ENCODE results near the gene BPIFB3. TPM values are rescaled to one million over a fixed set of nuclear protein-coding genes. Genes with fewer than 3 reads are reported as not detected.

Gene BPIFB3
- total and polyA plus RNA-seq, 2 of the 13 experiments (the other 11 are each of a cell fraction or from before 2014, with no cell fraction given): 0.09 TPM; not detected in 1

DNA sequence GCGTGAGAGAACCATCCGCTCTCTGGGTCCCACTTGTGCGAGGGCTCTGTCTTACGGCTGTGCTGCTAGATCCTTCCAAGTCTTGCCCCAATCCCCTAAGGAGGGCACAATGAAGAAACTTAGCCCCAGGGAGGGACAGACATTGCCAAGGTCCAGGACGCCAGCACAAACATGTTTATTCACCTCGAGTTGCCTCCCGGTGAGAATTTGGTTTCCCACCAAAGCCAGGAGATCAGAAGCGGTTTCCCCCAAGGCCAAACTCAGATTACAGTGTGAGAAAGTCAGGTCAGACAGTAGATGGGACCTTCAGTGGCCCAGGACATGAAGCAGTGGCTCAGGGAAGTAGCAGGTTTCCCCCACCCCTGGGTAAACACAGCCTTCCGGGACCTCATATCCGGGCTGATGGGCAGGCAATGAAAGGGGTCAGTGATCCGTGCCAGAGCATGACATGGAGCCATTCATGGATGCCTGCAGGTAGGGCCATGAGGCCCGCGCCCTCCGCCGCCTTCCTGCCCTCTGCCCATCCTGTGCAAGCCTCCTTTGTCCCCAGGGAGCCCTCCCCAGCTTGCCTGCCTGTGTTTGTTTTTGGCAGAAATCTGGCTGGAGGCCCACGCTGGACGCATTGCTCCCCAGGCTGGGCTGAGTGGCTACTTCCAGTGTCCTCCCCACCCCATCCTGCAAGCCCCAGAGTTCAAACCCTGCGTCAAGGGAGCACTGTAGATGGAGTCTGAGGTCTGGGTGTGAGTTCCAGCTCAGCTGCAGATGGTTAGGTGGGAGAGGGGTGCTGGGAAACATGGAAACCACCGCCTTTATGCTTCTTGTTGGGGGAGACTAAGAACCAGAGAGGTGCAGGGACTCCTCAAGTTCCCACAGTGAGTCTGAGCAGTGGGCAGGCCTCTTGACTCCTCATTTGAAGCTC, 44.2 kb upstream of the BPIFB3 start (continued):
- TF ChIP-seq, protein P1, sequence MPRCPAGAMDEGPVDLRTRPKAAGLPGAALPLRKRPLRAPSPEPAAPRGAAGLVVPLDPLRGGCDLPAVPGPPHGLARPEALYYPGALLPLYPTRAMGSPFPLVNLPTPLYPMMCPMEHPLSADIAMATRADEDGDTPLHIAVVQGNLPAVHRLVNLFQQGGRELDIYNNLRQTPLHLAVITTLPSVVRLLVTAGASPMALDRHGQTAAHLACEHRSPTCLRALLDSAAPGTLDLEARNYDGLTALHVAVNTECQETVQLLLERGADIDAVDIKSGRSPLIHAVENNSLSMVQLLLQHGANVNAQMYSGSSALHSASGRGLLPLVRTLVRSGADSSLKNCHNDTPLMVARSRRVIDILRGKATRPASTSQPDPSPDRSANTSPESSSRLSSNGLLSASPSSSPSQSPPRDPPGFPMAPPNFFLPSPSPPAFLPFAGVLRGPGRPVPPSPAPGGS (CRISPR knock-in tag; IDR thresholded peaks at IDR 0.05): peak; percentile 94
- TF ChIP-seq CENPT (CRISPR knock-in tag; IDR thresholded peaks at IDR 0.05; ENCODE audit: low read depth): no peak
- 0 out of 2 replicates have a peak, but pooled peaks have one; percentile 37 for TF ChIP-seq ZNF790 (CRISPR knock-in tag; IDR thresholded peaks at IDR 0.05; ENCODE audit: borderline replicate concordance)
- peak; percentile 24; the same call in 1 of the 2 replicates for TF ChIP-seq ZNF879 (CRISPR knock-in tag; IDR thresholded peaks at IDR 0.05)
- TF ChIP-seq, protein P2, sequence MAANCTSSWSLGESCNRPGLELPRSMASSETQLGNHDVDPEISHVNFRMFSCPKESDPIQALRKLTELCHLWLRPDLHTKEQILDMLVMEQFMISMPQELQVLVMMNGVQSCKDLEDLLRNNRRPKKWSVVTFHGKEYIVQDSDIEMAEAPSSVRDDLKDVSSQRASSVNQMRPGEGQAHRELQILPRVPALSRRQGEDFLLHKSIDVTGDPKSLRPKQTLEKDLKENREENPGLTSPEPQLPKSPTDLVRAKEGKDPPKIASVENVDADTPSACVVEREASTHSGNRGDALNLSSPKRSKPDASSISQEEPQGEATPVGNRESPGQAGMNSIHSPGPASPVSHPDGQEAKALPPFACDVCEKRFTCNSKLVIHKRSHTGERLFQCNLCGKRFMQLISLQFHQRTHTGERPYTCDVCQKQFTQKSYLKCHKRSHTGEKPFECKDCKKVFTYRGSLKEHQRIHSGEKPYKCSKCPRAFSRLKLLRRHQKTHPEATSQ (CRISPR knock-in tag; IDR thresholded peaks at IDR 0.05; ENCODE audit: borderline replicate concordance): peak; percentile 93; the same call in 1 of the 2 replicates
- no peak for TF ChIP-seq HDAC6 (IDR thresholded peaks at IDR 0.05; ENCODE audit: low read depth, low read length)
- TF ChIP-seq RBFOX2 (IDR thresholded peaks at IDR 0.05; ENCODE audit: low read depth, low read length): peak; percentile 91
- TF ChIP-seq NFRKB (IDR thresholded peaks at IDR 0.05): no peak
- TF ChIP-seq TBL1XR1 (IDR thresholded peaks at IDR 0.05; ENCODE audit: borderline replicate concordance, low read length, partially characterized antibody): no peak
- peak; percentile 90 for TF ChIP-seq RBM39 (IDR thresholded peaks at IDR 0.05; ENCODE audit: low read depth, low read length, poor library complexity, severe bottlenecking)
- no peak; the same call in 1 of the 2 replicates for TF ChIP-seq FOXK2 (IDR thresholded peaks at IDR 0.05)
- TF ChIP-seq POGZ (CRISPR knock-in tag; IDR thresholded peaks at IDR 0.05): peak; percentile 66
- TF ChIP-seq ZBTB4 (CRISPR knock-in tag; IDR thresholded peaks at IDR 0.05; ENCODE audit: borderline replicate concordance): peak; percentile 83
- TF ChIP-seq ARNT2 (CRISPR knock-in tag; IDR thresholded peaks at IDR 0.05; ENCODE audit: low read depth): peak; percentile 73; the same call in 1 of the 2 replicates
- TF ChIP-seq ZSCAN29 (CRISPR knock-in tag; conservative IDR thresholded peaks at IDR 0.05): peak; percentile 99
- TF ChIP-seq ZNF678 (CRISPR knock-in tag; IDR thresholded peaks at IDR 0.05): peak; percentile 99
- TF ChIP-seq SCMH1 (CRISPR knock-in tag; IDR thresholded peaks at IDR 0.05; ENCODE audit: borderline replicate concordance): no peak
- peak; percentile 88 for TF ChIP-seq ZNF709 (CRISPR knock-in tag; IDR thresholded peaks at IDR 0.05)
- TF ChIP-seq, protein P3, sequence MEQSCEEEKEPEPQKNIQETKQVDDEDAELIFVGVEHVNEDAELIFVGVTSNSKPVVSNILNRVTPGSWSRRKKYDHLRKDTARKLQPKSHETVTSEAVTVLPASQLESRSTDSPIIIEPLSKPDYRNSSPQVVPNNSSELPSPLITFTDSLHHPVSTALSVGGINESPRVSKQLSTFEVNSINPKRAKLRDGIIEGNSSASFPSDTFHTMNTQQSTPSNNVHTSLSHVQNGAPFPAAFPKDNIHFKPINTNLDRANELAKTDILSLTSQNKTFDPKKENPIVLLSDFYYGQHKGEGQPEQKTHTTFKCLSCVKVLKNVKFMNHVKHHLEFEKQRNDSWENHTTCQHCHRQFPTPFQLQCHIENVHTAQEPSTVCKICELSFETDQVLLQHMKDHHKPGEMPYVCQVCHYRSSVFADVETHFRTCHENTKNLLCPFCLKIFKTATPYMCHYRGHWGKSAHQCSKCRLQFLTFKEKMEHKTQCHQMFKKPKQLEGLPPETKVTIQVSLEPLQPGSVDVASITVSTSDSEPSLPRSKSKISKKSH (CRISPR knock-in tag; IDR thresholded peaks at IDR 0.05; ENCODE audit: borderline replicate concordance): no peak; the same call in 1 of the 2 replicates
